ENCODE measurements around the gene MPIG6B. TPM values are rescaled to one million over a fixed set of nuclear protein-coding genes. Genes with fewer than 3 reads are reported as not detected.

Gene MPIG6B
- total and polyA plus RNA-seq, 4 donors = 0.08 to 10.7 (median 0.24) TPM

- Histone ChIP-seq H3K9me3 (ENCODE audit: control insufficient read depth in 4 of 4, low read length in 3 of 4) (no peaks in the 10 kb centered on the region), H3K27me3 (ENCODE audit: control insufficient read depth in 4 of 4, insufficient read depth in 4 of 4, low read length in 3 of 4) (no peaks in the 10 kb centered on the region), H3K4me3 (ENCODE audit: low read depth in 1 of 3, low read length in 3 of 3) (no peak overlapping the region), H3K27ac (ENCODE audit: low read depth in 1 of 2, low read length in 2 of 2) (peak overlapping the region in 1 of 2 donors; percentile 96), H3K4me1 (ENCODE audit: control insufficient read depth in 4 of 4, insufficient read depth in 4 of 4, low read length in 3 of 4) (peaks cover 15 to 56% (median 43%) of the 10 kb centered on the region in 4 donors), H3K36me3 (ENCODE audit: control insufficient read depth in 4 of 4, insufficient read depth in 3 of 4, low read depth in 1 of 4, low read length in 3 of 4) (peaks cover 4 to 25% (median 20%) of the 10 kb centered on the region in 4 donors), H3K9ac (ENCODE audit: low read depth in 1 of 2, low read length in 2 of 2) (no peak overlapping the region)
- no peak for TF ChIP-seq EGR1 (IDR thresholded peaks at IDR 0.05; ENCODE audit: low read depth in 2 of 2)
- no peak for TF ChIP-seq YY1 (IDR thresholded peaks at IDR 0.05)
- TF ChIP-seq RXRA (IDR thresholded peaks at IDR 0.05) = no peak
- no peak for TF ChIP-seq FOXA1 (IDR thresholded peaks at IDR 0.05)
- no peak for TF ChIP-seq CTCF (IDR thresholded peaks at IDR 0.05; ENCODE audit: low read depth, low read length, missing input control)
- no peak for TF ChIP-seq NR2F2 (IDR thresholded peaks at IDR 0.05)
- TF ChIP-seq, protein P1, sequence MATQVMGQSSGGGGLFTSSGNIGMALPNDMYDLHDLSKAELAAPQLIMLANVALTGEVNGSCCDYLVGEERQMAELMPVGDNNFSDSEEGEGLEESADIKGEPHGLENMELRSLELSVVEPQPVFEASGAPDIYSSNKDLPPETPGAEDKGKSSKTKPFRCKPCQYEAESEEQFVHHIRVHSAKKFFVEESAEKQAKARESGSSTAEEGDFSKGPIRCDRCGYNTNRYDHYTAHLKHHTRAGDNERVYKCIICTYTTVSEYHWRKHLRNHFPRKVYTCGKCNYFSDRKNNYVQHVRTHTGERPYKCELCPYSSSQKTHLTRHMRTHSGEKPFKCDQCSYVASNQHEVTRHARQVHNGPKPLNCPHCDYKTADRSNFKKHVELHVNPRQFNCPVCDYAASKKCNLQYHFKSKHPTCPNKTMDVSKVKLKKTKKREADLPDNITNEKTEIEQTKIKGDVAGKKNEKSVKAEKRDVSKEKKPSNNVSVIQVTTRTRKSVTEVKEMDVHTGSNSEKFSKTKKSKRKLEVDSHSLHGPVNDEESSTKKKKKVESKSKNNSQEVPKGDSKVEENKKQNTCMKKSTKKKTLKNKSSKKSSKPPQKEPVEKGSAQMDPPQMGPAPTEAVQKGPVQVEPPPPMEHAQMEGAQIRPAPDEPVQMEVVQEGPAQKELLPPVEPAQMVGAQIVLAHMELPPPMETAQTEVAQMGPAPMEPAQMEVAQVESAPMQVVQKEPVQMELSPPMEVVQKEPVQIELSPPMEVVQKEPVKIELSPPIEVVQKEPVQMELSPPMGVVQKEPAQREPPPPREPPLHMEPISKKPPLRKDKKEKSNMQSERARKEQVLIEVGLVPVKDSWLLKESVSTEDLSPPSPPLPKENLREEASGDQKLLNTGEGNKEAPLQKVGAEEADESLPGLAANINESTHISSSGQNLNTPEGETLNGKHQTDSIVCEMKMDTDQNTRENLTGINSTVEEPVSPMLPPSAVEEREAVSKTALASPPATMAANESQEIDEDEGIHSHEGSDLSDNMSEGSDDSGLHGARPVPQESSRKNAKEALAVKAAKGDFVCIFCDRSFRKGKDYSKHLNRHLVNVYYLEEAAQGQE (IDR thresholded peaks at IDR 0.05) = no peak
- TF ChIP-seq ATF3 (IDR thresholded peaks at IDR 0.05) = no peak
- no peak for TF ChIP-seq MAX (IDR thresholded peaks at IDR 0.05)
- TF ChIP-seq HNF4A (conservative IDR thresholded peaks at IDR 0.05) = no peak
- no peak for TF ChIP-seq HNF4G (IDR thresholded peaks at IDR 0.05)
- no peak for TF ChIP-seq SP1 (IDR thresholded peaks at IDR 0.05)
- TF ChIP-seq JUND (IDR thresholded peaks at IDR 0.05) = no peak
- no peak for TF ChIP-seq GABPA (IDR thresholded peaks at IDR 0.05 in 1 of 2, conservative IDR thresholded peaks at IDR 0.05 in 1 of 2)
- TF ChIP-seq RAD21 (IDR thresholded peaks at IDR 0.05) = no peak
- no peak for TF ChIP-seq TAF1 (conservative IDR thresholded peaks at IDR 0.05)
- TF ChIP-seq, protein P2, sequence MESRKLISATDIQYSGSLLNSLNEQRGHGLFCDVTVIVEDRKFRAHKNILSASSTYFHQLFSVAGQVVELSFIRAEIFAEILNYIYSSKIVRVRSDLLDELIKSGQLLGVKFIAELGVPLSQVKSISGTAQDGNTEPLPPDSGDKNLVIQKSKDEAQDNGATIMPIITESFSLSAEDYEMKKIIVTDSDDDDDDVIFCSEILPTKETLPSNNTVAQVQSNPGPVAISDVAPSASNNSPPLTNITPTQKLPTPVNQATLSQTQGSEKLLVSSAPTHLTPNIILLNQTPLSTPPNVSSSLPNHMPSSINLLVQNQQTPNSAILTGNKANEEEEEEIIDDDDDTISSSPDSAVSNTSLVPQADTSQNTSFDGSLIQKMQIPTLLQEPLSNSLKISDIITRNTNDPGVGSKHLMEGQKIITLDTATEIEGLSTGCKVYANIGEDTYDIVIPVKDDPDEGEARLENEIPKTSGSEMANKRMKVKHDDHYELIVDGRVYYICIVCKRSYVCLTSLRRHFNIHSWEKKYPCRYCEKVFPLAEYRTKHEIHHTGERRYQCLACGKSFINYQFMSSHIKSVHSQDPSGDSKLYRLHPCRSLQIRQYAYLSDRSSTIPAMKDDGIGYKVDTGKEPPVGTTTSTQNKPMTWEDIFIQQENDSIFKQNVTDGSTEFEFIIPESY (IDR thresholded peaks at IDR 0.05) = no peak
- no peak for DNase-seq (ENCODE audit: low spot score)
- 86% methylated on average over 4 of the region's 4 CpGs for WGBS
Observed at GRCh38 chr6:31733734-31734133, 10.6 kb downstream of the MPIG6B start.
